Measurements from ENCODE around the gene BNIP1.
A peak's percentile ranks its signal among the peaks of the same experiment; 100 is the strongest.

Gene BNIP1

GRCh38 chr5:173196133-173196952, 52.0 kb downstream of the BNIP1 start:
- no peak overlapping the region for H3K9ac ChIP-seq (ENCODE audit: low read length)
- H3K4me3 ChIP-seq (ENCODE audit: low read depth, low read length), result no peak overlapping the region
- H3K4me1 ChIP-seq (ENCODE audit: control insufficient read depth, insufficient read depth, low read length), result no peaks in the 10 kb centered on the region
- peaks cover 7% of the 10 kb centered on the region for H3K9me3 ChIP-seq (ENCODE audit: control insufficient read depth, insufficient read depth, low read depth, low read length)
- H3K36me3 ChIP-seq (ENCODE audit: control insufficient read depth, insufficient read depth, low read length), result no peaks in the 10 kb centered on the region
- no peak overlapping the region for H3K27ac ChIP-seq (ENCODE audit: low read depth, low read length)
- no peaks in the 10 kb centered on the region; the same call in 1 of the 2 replicates for H3K27me3 ChIP-seq (ENCODE audit: control insufficient read depth, insufficient read depth, low read length)

- Histone ChIP-seq H3K27ac (ENCODE audit: low read depth, low read length) (no peak overlapping the region), H3K4me1 (ENCODE audit: control insufficient read depth, insufficient read depth, low read length) (0 out of 2 replicates have a peak, but pooled peaks cover 2% of the 10 kb centered on the region), H3K36me3 (ENCODE audit: control insufficient read depth, insufficient read depth, low read length) (no peaks in the 10 kb centered on the region), H3K27me3 (ENCODE audit: control insufficient read depth, insufficient read depth, low read length) (peaks cover 2% of the 10 kb centered on the region), H3K4me3 (ENCODE audit: low read depth, low read length) (no peak overlapping the region), H3K9ac (ENCODE audit: low read length) (no peak overlapping the region), H3K9me3 (ENCODE audit: control insufficient read depth, insufficient read depth, low read depth, low read length) (peaks cover 7% of the 10 kb centered on the region)
Observed at GRCh38 chr5:173197375-173197891, 53.1 kb downstream of the BNIP1 start.

- Histone ChIP-seq H3K9ac (ENCODE audit: low read length) (no peak overlapping the region), H3K4me1 (ENCODE audit: control insufficient read depth, insufficient read depth, low read length) (0 out of 2 replicates have a peak, but pooled peaks cover 5% of the 10 kb centered on the region), H3K36me3 (ENCODE audit: control insufficient read depth, insufficient read depth, low read length) (no peaks in the 10 kb centered on the region), H3K27me3 (ENCODE audit: control insufficient read depth, insufficient read depth, low read length) (peaks cover 8% of the 10 kb centered on the region), H3K4me3 (ENCODE audit: low read depth, low read length) (no peak overlapping the region), H3K27ac (ENCODE audit: low read depth, low read length) (no peak overlapping the region), H3K9me3 (ENCODE audit: control insufficient read depth, insufficient read depth, low read depth, low read length) (peaks cover 7% of the 10 kb centered on the region)
Observed at GRCh38 chr5:173198049-173198448, 53.7 kb downstream of the BNIP1 start.

- H3K27me3 ChIP-seq (ENCODE audit: control insufficient read depth, insufficient read depth, low read length), result peaks cover 13% of the 10 kb centered on the region
- H3K9ac ChIP-seq (ENCODE audit: low read length), result no peak overlapping the region
- H3K27ac ChIP-seq (ENCODE audit: low read depth, low read length), result no peak overlapping the region
- H3K36me3 ChIP-seq (ENCODE audit: control insufficient read depth, insufficient read depth, low read length), result no peaks in the 10 kb centered on the region
- 0 out of 2 replicates have a peak, but pooled peaks cover 5% of the 10 kb centered on the region for H3K4me1 ChIP-seq (ENCODE audit: control insufficient read depth, insufficient read depth, low read length)
- no peak overlapping the region for H3K4me3 ChIP-seq (ENCODE audit: low read depth, low read length)
- peaks cover 7% of the 10 kb centered on the region for H3K9me3 ChIP-seq (ENCODE audit: control insufficient read depth, insufficient read depth, low read depth, low read length)
Observed at GRCh38 chr5:173200356-173200755, 56.0 kb downstream of the BNIP1 start.

- H3K27ac ChIP-seq (ENCODE audit: low read depth, low read length), result no peak overlapping the region
- H3K4me1 ChIP-seq (ENCODE audit: control insufficient read depth, insufficient read depth, low read length), result 0 out of 2 replicates have a peak, but pooled peaks cover 5% of the 10 kb centered on the region
- no peaks in the 10 kb centered on the region for H3K36me3 ChIP-seq (ENCODE audit: control insufficient read depth, insufficient read depth, low read length)
- no peak overlapping the region for H3K9ac ChIP-seq (ENCODE audit: low read length)
- no peak overlapping the region; the same call in 1 of the 2 replicates for H3K4me3 ChIP-seq (ENCODE audit: low read depth, low read length)
- peaks cover 17% of the 10 kb centered on the region for H3K27me3 ChIP-seq (ENCODE audit: control insufficient read depth, insufficient read depth, low read length)
- H3K9me3 ChIP-seq (ENCODE audit: control insufficient read depth, insufficient read depth, low read depth, low read length), result peaks cover 7% of the 10 kb centered on the region
Observed at GRCh38 chr5:173201636-173202265, 57.4 kb downstream of the BNIP1 start.

GRCh38 chr5:173202266-173202875, 58.0 kb downstream of the BNIP1 start:
- Histone ChIP-seq H3K27me3 (ENCODE audit: control insufficient read depth, insufficient read depth, low read length) (peaks cover 18% of the 10 kb centered on the region), H3K4me1 (ENCODE audit: control insufficient read depth, insufficient read depth, low read length) (0 out of 2 replicates have a peak, but pooled peaks cover 5% of the 10 kb centered on the region), H3K9me3 (ENCODE audit: control insufficient read depth, insufficient read depth, low read depth, low read length) (peaks cover 7% of the 10 kb centered on the region), H3K36me3 (ENCODE audit: control insufficient read depth, insufficient read depth, low read length) (no peaks in the 10 kb centered on the region), H3K9ac (ENCODE audit: low read length) (peak overlapping the region; percentile 20), H3K27ac (ENCODE audit: low read depth, low read length) (no peak overlapping the region), H3K4me3 (ENCODE audit: low read depth, low read length) (peak overlapping the region; percentile 42)

GRCh38 chr5:173204185-173204979, 60.1 kb downstream of the BNIP1 start:
- Histone ChIP-seq H3K36me3 (ENCODE audit: control insufficient read depth, insufficient read depth, low read length) (no peaks in the 10 kb centered on the region), H3K4me3 (ENCODE audit: low read depth, low read length) (no peak overlapping the region), H3K9ac (ENCODE audit: low read length) (no peak overlapping the region), H3K9me3 (ENCODE audit: control insufficient read depth, insufficient read depth, low read depth, low read length) (peaks cover 5% of the 10 kb centered on the region), H3K27ac (ENCODE audit: low read depth, low read length) (no peak overlapping the region), H3K27me3 (ENCODE audit: control insufficient read depth, insufficient read depth, low read length) (peaks cover 18% of the 10 kb centered on the region), H3K4me1 (ENCODE audit: control insufficient read depth, insufficient read depth, low read length) (0 out of 2 replicates have a peak, but pooled peaks cover 5% of the 10 kb centered on the region)

GRCh38 chr5:173205916-173206315, 61.6 kb downstream of the BNIP1 start:
- no peaks in the 10 kb centered on the region for H3K9me3 ChIP-seq (ENCODE audit: control insufficient read depth, insufficient read depth, low read depth, low read length)
- H3K4me3 ChIP-seq (ENCODE audit: low read depth, low read length), result no peak overlapping the region
- no peak overlapping the region for H3K9ac ChIP-seq (ENCODE audit: low read length)
- peaks cover 18% of the 10 kb centered on the region for H3K27me3 ChIP-seq (ENCODE audit: control insufficient read depth, insufficient read depth, low read length)
- 0 out of 2 replicates have a peak, but pooled peaks cover 5% of the 10 kb centered on the region for H3K4me1 ChIP-seq (ENCODE audit: control insufficient read depth, insufficient read depth, low read length)
- no peaks in the 10 kb centered on the region for H3K36me3 ChIP-seq (ENCODE audit: control insufficient read depth, insufficient read depth, low read length)
- H3K27ac ChIP-seq (ENCODE audit: low read depth, low read length), result no peak overlapping the region

GRCh38 chr5:173208296-173208695, 64.0 kb downstream of the BNIP1 start:
- no peak overlapping the region for H3K9ac ChIP-seq (ENCODE audit: low read length)
- peaks cover 16% of the 10 kb centered on the region for H3K27me3 ChIP-seq (ENCODE audit: control insufficient read depth, insufficient read depth, low read length)
- H3K27ac ChIP-seq (ENCODE audit: low read depth, low read length), result no peak overlapping the region
- no peaks in the 10 kb centered on the region for H3K36me3 ChIP-seq (ENCODE audit: control insufficient read depth, insufficient read depth, low read length)
- no peak overlapping the region for H3K4me3 ChIP-seq (ENCODE audit: low read depth, low read length)
- no peaks in the 10 kb centered on the region for H3K4me1 ChIP-seq (ENCODE audit: control insufficient read depth, insufficient read depth, low read length)
- peaks cover 5% of the 10 kb centered on the region; the same call in 1 of the 2 replicates for H3K9me3 ChIP-seq (ENCODE audit: control insufficient read depth, insufficient read depth, low read depth, low read length)

GRCh38 chr5:173210877-173211276, 66.5 kb downstream of the BNIP1 start:
- Histone ChIP-seq H3K4me1 (ENCODE audit: control insufficient read depth, insufficient read depth, low read length) (no peaks in the 10 kb centered on the region), H3K27ac (ENCODE audit: low read depth, low read length) (no peak overlapping the region), H3K36me3 (ENCODE audit: control insufficient read depth, insufficient read depth, low read length) (no peaks in the 10 kb centered on the region), H3K9ac (ENCODE audit: low read length) (no peak overlapping the region), H3K27me3 (ENCODE audit: control insufficient read depth, insufficient read depth, low read length) (peaks cover 17% of the 10 kb centered on the region), H3K4me3 (ENCODE audit: low read depth, low read length) (no peak overlapping the region), H3K9me3 (ENCODE audit: control insufficient read depth, insufficient read depth, low read depth, low read length) (peaks cover 5% of the 10 kb centered on the region; the same call in 1 of the 2 replicates)
